HFFc6 (cell line): ENCODE data around the gene ATXN1. TPM values are rescaled to one million over a fixed set of nuclear protein-coding genes. Genes with fewer than 3 reads are reported as not detected.
A peak's percentile ranks its signal among the peaks of the same experiment; 100 is the strongest.

Source experiments
- DNase-seq: peaks from one replicate; pipeline ENCODE4 v3.0.0-alpha.2; 2018
- H3K27ac Mint-ChIP-seq: 2 replicates; pipeline ENCODE4 v1.8.0; 2020; ENCODE audit warnings: mild to moderate bottlenecking, mixed read lengths
- H3K27me3 Mint-ChIP-seq: 2 replicates; pipeline ENCODE4 v1.8.0; 2021; ENCODE audit warnings: mild to moderate bottlenecking, moderate library complexity, mixed read lengths; ENCODE audit not compliant: insufficient read depth
- H3K36me3 Mint-ChIP-seq: 2 replicates; pipeline ENCODE4 v1.8.0; 2021; ENCODE audit warnings: low read depth, mixed read lengths
- H3K4me1 Mint-ChIP-seq: 2 replicates; pipeline ENCODE4 v1.8.0; 2020; ENCODE audit warnings: low read depth, mixed read lengths
- H3K4me3 Mint-ChIP-seq: 2 replicates; pipeline ENCODE4 v1.8.0; 2020; ENCODE audit warnings: mild to moderate bottlenecking, moderate library complexity, mixed read lengths
- H3K9me3 Mint-ChIP-seq: 2 replicates; pipeline ENCODE4 v1.8.0; 2020; ENCODE audit warnings: mild to moderate bottlenecking, mixed read lengths
- total RNA-seq, 6 experiments: library from RNA; stranded (reverse); fragmentation: NEBNext Ultra II Directional; extraction: Animal tissue kit (Norgen Biotek cat#: 25700); gene quantifications; 2 replicates in 1 of 6; 3 replicates in 5 of 6; pipeline ENCODE4 v1.2.3, GENCODE V29; 2021
- TF ChIP-seq, protein P1 (sequence below): fragments of 200-600 bp; sonication (generic); IDR thresholded peaks from 2 replicates; pipeline ENCODE4 v1.5.0; 2021; ENCODE audit warnings: antibody characterized with exemption, mild to moderate bottlenecking

Gene ATXN1
- total RNA-seq, 6 experiments from 2014 or later = 28.2 to 41.5 (median 30.5) TPM

DNA sequence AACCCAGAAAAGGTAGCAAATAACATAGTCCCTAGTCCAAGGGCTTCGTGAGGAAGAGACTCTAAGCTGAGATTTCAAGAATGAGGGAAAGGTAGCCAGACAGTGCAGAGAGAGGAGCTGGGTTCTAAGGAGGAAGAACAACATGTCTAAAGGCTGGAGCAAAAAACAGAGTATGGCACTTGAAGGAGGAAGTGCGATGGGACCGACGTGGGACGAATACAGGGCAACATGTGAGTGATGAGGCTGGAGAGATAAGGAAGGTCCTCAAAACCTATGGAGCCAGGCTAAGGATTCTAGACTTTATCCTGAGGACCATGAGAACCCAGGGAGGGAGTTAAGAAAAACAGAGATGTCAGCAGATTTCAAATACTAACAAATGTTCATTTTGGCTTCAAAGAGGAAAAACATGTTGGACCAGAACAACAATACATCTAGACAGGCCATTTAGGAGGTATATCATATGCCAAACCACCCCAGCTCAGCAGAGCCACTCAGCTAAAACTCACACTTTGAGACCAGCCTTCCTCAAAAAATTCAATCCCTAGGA is 17.5 kb downstream of the ATXN1 start:
- H3K4me3 Mint-ChIP-seq = no peak overlapping the region
- peak overlapping the region; percentile 20; the same call in 1 of the 2 replicates for H3K27ac Mint-ChIP-seq
- H3K36me3 Mint-ChIP-seq = peaks cover 52% of the 10 kb centered on the region
- H3K9me3 Mint-ChIP-seq = no peaks in the 10 kb centered on the region
- DNase-seq = no peak
- peaks cover 100% of the 10 kb centered on the region for H3K4me1 Mint-ChIP-seq
- TF ChIP-seq, protein P1, sequence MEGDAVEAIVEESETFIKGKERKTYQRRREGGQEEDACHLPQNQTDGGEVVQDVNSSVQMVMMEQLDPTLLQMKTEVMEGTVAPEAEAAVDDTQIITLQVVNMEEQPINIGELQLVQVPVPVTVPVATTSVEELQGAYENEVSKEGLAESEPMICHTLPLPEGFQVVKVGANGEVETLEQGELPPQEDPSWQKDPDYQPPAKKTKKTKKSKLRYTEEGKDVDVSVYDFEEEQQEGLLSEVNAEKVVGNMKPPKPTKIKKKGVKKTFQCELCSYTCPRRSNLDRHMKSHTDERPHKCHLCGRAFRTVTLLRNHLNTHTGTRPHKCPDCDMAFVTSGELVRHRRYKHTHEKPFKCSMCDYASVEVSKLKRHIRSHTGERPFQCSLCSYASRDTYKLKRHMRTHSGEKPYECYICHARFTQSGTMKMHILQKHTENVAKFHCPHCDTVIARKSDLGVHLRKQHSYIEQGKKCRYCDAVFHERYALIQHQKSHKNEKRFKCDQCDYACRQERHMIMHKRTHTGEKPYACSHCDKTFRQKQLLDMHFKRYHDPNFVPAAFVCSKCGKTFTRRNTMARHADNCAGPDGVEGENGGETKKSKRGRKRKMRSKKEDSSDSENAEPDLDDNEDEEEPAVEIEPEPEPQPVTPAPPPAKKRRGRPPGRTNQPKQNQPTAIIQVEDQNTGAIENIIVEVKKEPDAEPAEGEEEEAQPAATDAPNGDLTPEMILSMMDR = no peak
- H3K27me3 Mint-ChIP-seq = no peaks in the 10 kb centered on the region; the same call in 1 of the 2 replicates

GRCh38 chr6:16742116-16742515 is 19.1 kb downstream of the ATXN1 start:
- TF ChIP-seq, protein P1 = no peak
- H3K36me3 Mint-ChIP-seq = peaks cover 48% of the 10 kb centered on the region
- peaks cover 100% of the 10 kb centered on the region for H3K4me1 Mint-ChIP-seq
- peak overlapping the region; percentile 75 for H3K4me3 Mint-ChIP-seq
- peak overlapping the region; percentile 89 for H3K27ac Mint-ChIP-seq
- H3K9me3 Mint-ChIP-seq = no peaks in the 10 kb centered on the region
- DNase-seq = no peak
- no peaks in the 10 kb centered on the region; the same call in 1 of the 2 replicates for H3K27me3 Mint-ChIP-seq

DNA sequence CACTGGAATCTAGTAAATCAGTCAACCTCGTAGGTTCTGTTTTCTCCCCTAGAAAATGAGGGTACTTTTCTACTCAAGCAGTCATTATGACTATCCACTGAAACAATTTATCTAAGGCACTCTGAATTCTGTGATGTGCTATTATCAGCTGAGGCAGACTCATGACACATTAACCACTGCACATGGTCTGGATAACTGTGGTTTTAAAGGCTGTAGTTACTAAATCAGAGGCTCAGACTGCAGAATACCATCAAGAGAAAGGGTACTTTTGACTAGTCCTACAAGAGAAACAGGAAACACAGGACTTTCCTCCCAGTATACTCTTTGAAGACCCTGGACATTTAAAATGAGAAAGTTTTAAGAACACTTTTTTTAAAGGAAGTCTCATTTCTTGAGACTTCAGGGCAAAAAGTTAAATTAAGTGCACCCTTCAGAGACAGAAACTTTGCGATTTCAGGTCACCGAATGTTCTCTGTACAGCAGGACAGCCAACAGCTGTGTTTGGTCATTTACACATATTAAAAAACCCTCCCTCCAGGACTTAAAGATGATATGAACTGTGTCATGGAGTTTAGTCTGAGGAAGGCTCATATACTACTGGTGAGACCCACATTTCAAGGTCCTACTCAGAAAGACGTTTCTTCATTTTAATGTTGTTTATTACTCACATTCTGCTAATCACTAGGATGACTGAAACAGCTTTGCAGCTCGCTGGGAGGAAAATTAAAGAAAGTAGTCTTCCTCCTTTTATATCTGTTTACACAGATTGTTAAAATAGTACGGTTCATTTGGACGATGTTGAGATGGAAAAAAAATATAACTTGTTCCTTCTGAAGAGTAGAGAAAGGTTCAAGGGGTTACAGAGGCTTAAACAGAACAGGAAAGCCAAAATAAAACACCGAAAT is 19.9 kb downstream of the ATXN1 start:
- peaks cover 100% of the 10 kb centered on the region for H3K4me1 Mint-ChIP-seq
- TF ChIP-seq, protein P1 = no peak
- peaks cover 41% of the 10 kb centered on the region for H3K36me3 Mint-ChIP-seq
- peak overlapping the region; percentile 75 for H3K4me3 Mint-ChIP-seq
- peak overlapping the region; percentile 89 for H3K27ac Mint-ChIP-seq
- DNase-seq = peak; percentile 98
- no peaks in the 10 kb centered on the region; the same call in 1 of the 2 replicates for H3K27me3 Mint-ChIP-seq
- H3K9me3 Mint-ChIP-seq = no peaks in the 10 kb centered on the region

DNA sequence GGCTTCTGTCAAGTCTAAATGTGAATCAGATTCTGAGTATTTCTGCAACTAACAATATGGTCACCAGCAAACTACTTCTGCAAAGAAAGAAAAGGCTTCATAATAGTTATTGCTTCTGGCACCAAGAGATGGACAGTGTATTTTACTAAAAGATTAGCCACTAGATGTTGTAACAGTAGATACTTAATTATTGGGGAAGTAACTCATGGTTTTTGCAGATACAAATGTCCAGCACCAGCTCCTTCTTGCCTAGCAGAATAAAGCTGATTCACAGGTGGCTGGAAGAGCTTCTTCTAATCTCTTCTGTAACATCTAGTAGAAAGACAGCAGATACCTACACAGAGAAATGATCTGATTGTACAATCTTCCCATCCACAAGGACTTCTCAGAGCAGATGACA is 21.2 kb downstream of the ATXN1 start:
- Mint-ChIP-seq H3K27me3 (no peaks in the 10 kb centered on the region; the same call in 1 of the 2 replicates), H3K4me3 (peak overlapping the region; percentile 54), H3K4me1 (peaks cover 97% of the 10 kb centered on the region), H3K9me3 (no peaks in the 10 kb centered on the region), H3K36me3 (peaks cover 39% of the 10 kb centered on the region), H3K27ac (peak overlapping the region; percentile 89)
- DNase-seq = no peak
- TF ChIP-seq, protein P1 = no peak

DNA sequence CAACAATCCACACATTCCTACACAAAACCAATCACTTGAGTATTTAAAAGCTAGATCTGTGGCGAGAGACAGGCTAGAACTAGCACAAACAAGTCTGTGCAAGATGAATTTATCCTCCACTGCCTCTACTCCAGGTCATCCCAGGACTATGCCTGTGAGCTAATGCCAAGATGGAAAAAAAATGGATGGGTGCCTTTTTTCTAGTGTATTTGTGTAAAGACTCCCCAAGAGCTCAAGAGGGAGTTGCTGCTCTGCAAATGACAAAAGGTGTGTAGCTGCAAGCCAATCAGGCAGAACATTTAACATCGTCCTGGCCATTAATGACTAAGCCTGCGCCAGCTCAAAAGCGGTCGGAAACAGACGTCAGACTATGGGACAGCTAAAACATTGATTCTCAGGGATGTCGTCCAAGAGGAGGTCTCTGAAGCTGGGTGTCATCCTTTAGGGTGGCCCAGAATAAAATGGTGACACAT is 21.9 kb downstream of the ATXN1 start:
- Mint-ChIP-seq H3K27me3 (no peaks in the 10 kb centered on the region; the same call in none of the 2 replicates), H3K4me3 (peak overlapping the region; percentile 54), H3K27ac (peak overlapping the region; percentile 89), H3K9me3 (no peaks in the 10 kb centered on the region), H3K36me3 (peaks cover 37% of the 10 kb centered on the region), H3K4me1 (peaks cover 90% of the 10 kb centered on the region)
- TF ChIP-seq, protein P1 = no peak; the same call in 1 of the 2 replicates
- peak; percentile 61 for DNase-seq
